PC-9 (cell line): Measurements from ENCODE around the gene LSS.

ENCODE experiments used
- CTCF ChIP-seq: fragments of 200-600 bp; sonication (generic); conservative IDR thresholded peaks from 2 replicates; pipeline ENCODE4 v1.6.1; 2017; ENCODE audit warnings: mixed run types, antibody characterized with exemption, mild to moderate bottlenecking, moderate library complexity
- EZH2 ChIP-seq: fragments of 200-600 bp; sonication (generic); IDR thresholded peaks from 2 replicates; pipeline ENCODE4 v1.8.0; 2017; ENCODE audit warnings: antibody characterized with exemption, low read depth

- TF ChIP-seq CTCF (no peak), EZH2 (no peak)
Observed at GRCh38 chr21:46226146-46226545, 2.4 kb downstream of the LSS start.
